DMS153 (cell line): ENCODE data around the gene MRPL38.
"Not testable (repeated sequence)": the region's sequence is repeated elsewhere in the genome, so short reads cannot be mapped to it uniquely, and the experiment has no call there.

Experiments
- DNase-seq: peaks from one replicate; lab custom pipeline; 2025; lab: John Stamatoyannopoulos, UW

MRPL38 gene

DNA sequence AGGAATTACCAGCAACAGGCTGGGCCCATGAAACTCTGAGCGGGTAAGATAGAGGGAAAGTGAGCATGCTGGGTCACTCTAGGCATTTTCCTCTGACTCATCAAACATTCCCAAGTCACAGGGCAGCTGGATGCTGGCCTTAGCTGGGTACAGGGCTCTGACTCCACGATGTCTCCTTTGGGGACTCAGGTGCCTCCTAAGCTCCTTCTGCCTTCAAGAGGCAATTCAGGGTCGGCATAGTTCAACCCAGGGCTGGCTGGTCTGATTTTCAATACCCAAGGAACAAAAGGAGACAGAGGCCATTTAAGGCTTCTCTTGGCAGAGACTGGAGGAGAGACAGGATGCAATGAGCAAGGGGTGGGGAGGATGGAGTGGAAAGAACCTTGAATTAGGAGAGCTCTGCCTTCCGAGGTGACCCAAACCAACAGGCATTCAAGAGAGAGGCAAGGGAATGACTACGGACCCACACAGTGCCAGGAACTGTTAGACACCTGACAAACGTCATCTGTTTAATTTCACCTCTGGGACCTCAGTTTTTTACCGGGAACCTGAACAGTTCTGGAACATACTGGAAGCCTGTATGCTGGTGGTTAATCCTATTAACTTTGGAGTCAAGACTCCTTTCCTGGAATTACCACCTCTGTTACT, 50.5 kb downstream of the MRPL38 start:
- no peak for DNase-seq

DNA sequence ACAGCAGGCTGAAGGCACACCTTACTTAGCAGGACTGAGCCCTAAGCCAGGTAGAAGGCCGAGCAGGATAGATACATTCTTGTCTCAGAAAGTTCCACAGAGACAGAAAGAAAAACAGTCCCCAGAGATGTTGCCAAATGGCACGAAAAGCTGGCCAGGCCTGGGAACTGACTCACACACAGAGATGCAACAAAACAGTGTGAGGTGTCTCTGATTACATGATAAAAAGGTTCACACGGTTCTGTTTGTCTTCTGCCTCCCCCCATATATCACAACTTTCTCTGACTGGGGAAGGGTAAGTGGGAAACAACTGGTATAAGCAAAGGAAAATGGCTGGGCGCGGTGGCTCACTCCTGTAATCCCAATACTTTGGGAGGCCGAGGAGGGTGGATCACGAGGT, 51.3 kb downstream of the MRPL38 start:
- DNase-seq: no peak

DNA sequence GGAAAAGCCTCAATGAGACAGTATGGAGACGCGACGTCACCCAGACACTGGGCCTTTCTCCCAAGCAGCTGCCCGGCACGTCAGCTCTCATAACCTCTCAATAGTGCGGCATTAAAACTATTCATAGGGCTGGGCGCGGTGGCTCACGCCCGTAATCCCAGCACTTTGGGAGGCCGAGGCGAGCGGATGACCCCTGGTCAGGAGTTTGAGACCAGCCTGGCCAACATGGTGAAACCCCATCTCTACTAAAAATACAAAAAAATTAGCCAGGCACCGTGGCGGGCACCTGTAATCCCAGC, 53.0 kb downstream of the MRPL38 start:
- DNase-seq: not testable (repeated sequence)

DNA sequence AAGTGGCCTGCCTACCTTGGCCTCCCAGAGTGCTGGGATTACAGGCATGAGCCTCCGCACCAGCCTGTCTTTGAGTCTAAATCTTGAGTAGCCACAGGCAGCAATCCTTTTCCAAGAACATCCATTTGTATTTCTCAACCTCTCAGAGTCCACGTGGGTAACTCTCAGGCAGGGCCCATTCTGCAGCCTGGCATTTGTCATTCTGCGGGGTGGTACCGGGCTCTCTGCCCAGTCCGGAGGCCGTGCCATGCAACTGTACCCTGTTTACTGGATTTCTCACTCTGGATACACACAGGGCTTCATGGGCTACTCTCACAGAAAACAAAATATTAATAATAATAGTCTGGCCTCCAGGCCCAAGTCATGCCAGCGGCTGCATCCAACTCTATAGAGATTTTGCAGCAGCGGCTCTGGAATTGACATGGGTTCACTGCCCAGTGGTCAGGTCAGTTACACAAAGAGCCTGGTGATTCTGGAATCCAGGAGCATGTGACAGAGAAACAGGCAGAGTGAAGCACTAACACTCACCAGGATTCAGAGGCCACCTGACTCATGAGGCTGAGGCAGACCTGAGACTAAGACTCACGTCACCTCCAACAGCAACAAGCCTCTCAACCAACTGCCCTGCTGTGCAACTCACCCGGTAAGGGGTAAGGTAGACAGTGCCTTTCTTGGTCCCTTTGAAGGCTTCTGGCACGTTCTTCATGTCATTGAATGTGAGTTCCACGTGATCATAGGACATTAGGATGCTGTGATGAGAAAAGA, 53.6 kb downstream of the MRPL38 start:
- DNase-seq: no peak

DNA sequence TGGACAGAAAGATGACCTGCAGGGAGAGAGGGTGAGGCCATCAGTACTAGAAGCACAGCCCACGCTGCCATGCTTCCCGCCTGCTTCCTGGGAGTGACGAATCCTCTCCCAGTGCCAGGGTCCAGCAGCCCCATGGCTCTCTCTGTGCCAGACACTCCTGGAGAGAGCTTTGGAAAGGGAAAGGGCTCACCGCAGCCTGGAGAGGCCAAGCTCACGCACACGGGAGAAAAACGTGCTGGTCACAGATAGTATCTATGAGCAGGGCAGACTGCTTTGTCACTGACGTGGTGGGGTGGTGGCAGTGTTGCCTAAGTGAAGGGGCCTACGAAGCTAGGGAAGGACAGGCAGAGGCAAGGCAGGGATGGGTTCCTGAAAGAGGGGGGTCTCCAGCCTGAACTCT, 55.0 kb downstream of the MRPL38 start:
- DNase-seq: no peak

DNA sequence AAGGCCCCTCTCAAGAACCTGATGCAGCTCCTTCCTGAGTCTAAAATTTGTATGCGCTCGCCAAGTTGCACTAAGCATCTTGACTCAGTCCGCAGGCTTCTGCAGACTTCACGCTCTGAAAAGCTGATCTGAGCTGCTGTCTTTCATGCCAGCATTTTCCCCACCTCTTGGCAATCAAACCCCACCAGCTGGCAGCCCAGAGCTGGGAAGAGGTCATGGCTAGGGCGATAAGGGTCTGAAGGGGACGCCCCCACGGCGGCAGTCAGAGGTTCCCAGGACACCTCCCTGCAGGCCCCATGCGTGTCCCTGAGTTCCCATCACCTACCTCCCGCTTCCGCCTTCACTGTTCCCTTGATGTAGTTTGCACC, 55.4 kb downstream of the MRPL38 start:
- no peak for DNase-seq
